Duodenal mucosa (tissue), 2 donors: Measurements from ENCODE around the gene ARHGEF28.

Experiments used
- H3K27ac ChIP-seq: one replicate; pipeline ENCODE4 v1.7.0; 2013; ENCODE audit warnings: low read depth, low read length
- H3K27me3 ChIP-seq, 2 donors: one replicate each; pipeline ENCODE4 v1.7.0; 2013; ENCODE audit warnings: low read length in 2 of 2, control low read depth in 1 of 2; ENCODE audit not compliant: insufficient read depth in 2 of 2, control insufficient read depth in 1 of 2
- H3K36me3 ChIP-seq, 2 donors: one replicate each; pipeline ENCODE4 v1.7.0; 2013; ENCODE audit warnings: low read length in 2 of 2, control low read depth in 1 of 2; ENCODE audit not compliant: insufficient read depth in 2 of 2, control insufficient read depth in 1 of 2
- H3K4me1 ChIP-seq, 2 donors: one replicate each; pipeline ENCODE4 v1.7.0; 2013; ENCODE audit warnings: low read length in 2 of 2, control low read depth in 1 of 2; ENCODE audit not compliant: insufficient read depth in 2 of 2, control insufficient read depth in 1 of 2
- H3K4me3 ChIP-seq, 2 donors: one replicate each; pipeline ENCODE4 v1.7.0; 2013; ENCODE audit warnings: low read length in 2 of 2, low read depth in 1 of 2
- H3K9ac ChIP-seq, 2 donors: one replicate each; pipeline ENCODE4 v1.7.0; 2013; ENCODE audit warnings: low read length in 2 of 2, low read depth in 1 of 2
- H3K9me3 ChIP-seq, 2 donors: one replicate each; pipeline ENCODE4 v1.7.0; 2013; ENCODE audit warnings: low read length in 2 of 2, control low read depth in 1 of 2; ENCODE audit not compliant: control insufficient read depth in 1 of 2

Gene ARHGEF28

GRCh38 chr5:73786043-73786831 is 160.2 kb downstream of the ARHGEF28 start:
- H3K36me3 ChIP-seq: no peaks in the 10 kb centered on the region
- no peak overlapping the region for H3K9ac ChIP-seq
- no peaks in the 10 kb centered on the region for H3K4me1 ChIP-seq
- H3K9me3 ChIP-seq: no peaks in the 10 kb centered on the region
- H3K27me3 ChIP-seq: no peaks in the 10 kb centered on the region
- no peak overlapping the region for H3K27ac ChIP-seq
- H3K4me3 ChIP-seq: no peak overlapping the region

GRCh38 chr5:73789851-73790281 is 163.9 kb downstream of the ARHGEF28 start:
- H3K4me3 ChIP-seq: no peak overlapping the region
- H3K4me1 ChIP-seq: no peaks in the 10 kb centered on the region
- no peaks in the 10 kb centered on the region for H3K36me3 ChIP-seq
- no peaks in the 10 kb centered on the region for H3K9me3 ChIP-seq
- H3K9ac ChIP-seq: no peak overlapping the region
- H3K27ac ChIP-seq: no peak overlapping the region
- no peaks in the 10 kb centered on the region for H3K27me3 ChIP-seq

GRCh38 chr5:73791389-73791788 is 165.4 kb downstream of the ARHGEF28 start:
- H3K9me3 ChIP-seq: no peaks in the 10 kb centered on the region
- no peaks in the 10 kb centered on the region for H3K36me3 ChIP-seq
- no peaks in the 10 kb centered on the region for H3K4me1 ChIP-seq
- H3K9ac ChIP-seq: no peak overlapping the region
- no peak overlapping the region for H3K27ac ChIP-seq
- H3K27me3 ChIP-seq: no peaks in the 10 kb centered on the region
- H3K4me3 ChIP-seq: no peak overlapping the region

DNA sequence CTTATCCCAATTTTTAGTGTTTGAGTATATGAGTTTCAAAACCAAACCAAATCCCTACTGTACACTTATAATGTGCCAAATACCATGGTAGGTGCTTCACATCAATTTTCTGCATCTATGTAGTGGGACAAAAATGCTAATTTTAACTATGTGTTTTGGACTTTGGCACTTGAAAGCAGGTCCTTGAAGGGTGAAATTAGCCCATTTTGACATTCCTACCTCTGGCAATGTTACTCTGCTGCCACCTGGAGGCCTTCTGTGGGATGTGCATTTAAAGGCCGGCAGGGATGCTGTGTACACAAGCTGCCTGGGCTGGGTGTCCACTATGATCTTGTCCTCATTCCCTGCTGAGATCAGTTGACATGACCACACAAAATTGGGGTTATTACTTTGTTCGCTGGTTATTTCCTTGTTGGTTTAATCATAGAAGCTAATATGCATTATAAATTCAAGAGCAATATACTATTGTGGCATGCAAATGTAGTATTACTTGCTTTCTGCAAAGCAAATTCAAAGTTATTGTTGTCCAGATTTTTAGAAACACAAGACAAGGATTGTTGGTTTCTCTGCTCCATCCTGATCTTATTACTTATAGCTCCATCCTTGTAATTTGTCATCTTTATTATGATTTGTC is 166.8 kb downstream of the ARHGEF28 start:
- Histone ChIP-seq H3K27ac (no peak overlapping the region), H3K9me3 (no peaks in the 10 kb centered on the region), H3K36me3 (no peaks in the 10 kb centered on the region), H3K9ac (no peak overlapping the region), H3K4me3 (no peak overlapping the region), H3K27me3 (no peaks in the 10 kb centered on the region), H3K4me1 (no peaks in the 10 kb centered on the region)

GRCh38 chr5:73793911-73794310 is 167.9 kb downstream of the ARHGEF28 start:
- H3K27me3 ChIP-seq: no peaks in the 10 kb centered on the region

GRCh38 chr5:73796164-73797131 is 170.5 kb downstream of the ARHGEF28 start:
- Histone ChIP-seq H3K4me1 (no peaks in the 10 kb centered on the region), H3K27ac (no peak overlapping the region), H3K9me3 (no peaks in the 10 kb centered on the region), H3K9ac (no peak overlapping the region), H3K36me3 (no peaks in the 10 kb centered on the region), H3K27me3 (no peaks in the 10 kb centered on the region), H3K4me3 (no peak overlapping the region)

More at GRCh38 chr5:73793911-73794310, 167.9 kb downstream of the ARHGEF28 start:
- H3K4me3 ChIP-seq: no peak overlapping the region
- no peak overlapping the region for H3K9ac ChIP-seq
- H3K27ac ChIP-seq: no peak overlapping the region
- no peaks in the 10 kb centered on the region for H3K9me3 ChIP-seq
- no peaks in the 10 kb centered on the region for H3K4me1 ChIP-seq
- no peaks in the 10 kb centered on the region for H3K36me3 ChIP-seq

DNA sequence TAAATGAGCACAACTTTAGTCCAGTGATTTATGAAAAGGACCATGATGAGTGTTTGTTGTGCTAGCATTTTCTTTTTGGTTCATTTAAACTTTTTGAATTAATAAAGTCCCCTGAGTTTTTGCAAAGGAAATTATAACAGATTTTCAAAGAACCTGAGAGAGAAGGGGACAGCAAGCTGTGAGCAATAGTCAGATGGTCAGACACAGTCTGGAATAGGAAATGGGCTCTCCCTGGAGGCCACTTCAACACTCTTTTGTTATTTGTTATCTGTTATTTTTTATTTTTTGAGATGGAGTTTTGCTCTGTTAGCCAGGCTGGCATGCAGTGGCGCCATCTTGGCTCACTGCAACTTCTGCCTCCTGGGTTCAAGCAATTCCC is 171.1 kb downstream of the ARHGEF28 start:
- H3K4me1 ChIP-seq: no peaks in the 10 kb centered on the region
- H3K9ac ChIP-seq: no peak overlapping the region
- H3K4me3 ChIP-seq: no peak overlapping the region
- no peaks in the 10 kb centered on the region for H3K27me3 ChIP-seq
- no peaks in the 10 kb centered on the region for H3K9me3 ChIP-seq
- no peak overlapping the region for H3K27ac ChIP-seq
- H3K36me3 ChIP-seq: no peaks in the 10 kb centered on the region

GRCh38 chr5:73799401-73799972 is 173.5 kb downstream of the ARHGEF28 start:
- H3K27me3 ChIP-seq: no peaks in the 10 kb centered on the region
- H3K9me3 ChIP-seq: no peaks in the 10 kb centered on the region
- no peaks in the 10 kb centered on the region for H3K4me1 ChIP-seq
- H3K36me3 ChIP-seq: no peaks in the 10 kb centered on the region
- no peak overlapping the region for H3K27ac ChIP-seq
- H3K9ac ChIP-seq: no peak overlapping the region
- no peak overlapping the region for H3K4me3 ChIP-seq

DNA sequence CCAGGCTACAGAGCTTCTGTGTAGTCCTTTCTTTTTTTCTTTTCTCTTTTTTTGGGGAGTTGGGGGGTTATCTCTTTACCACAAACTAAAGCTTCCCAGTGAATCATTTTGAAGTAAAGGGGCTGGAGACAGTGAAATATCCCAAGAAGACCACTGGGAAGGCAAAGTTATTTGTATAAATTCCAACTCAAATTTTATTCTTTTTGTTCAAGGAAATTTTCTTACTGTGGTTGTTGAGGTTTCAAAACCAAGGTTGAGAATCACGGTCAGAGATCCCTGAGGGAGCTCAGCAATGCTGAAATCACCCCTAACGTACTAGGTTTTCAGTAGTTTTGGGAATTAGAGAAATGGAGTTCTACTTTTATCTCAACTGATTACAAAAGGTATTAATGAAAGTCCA is 175.7 kb downstream of the ARHGEF28 start:
- H3K4me3 ChIP-seq: no peak overlapping the region
- H3K9me3 ChIP-seq: no peaks in the 10 kb centered on the region
- H3K27me3 ChIP-seq: no peaks in the 10 kb centered on the region
- H3K9ac ChIP-seq: no peak overlapping the region
- no peaks in the 10 kb centered on the region for H3K4me1 ChIP-seq
- H3K27ac ChIP-seq: no peak overlapping the region
- H3K36me3 ChIP-seq: no peaks in the 10 kb centered on the region
